ENCODE data around the gene SNX11. TPM values are rescaled to one million over a fixed set of nuclear protein-coding genes. Genes with fewer than 3 reads are reported as not detected.
"Not testable (repeated sequence)": the region's sequence is repeated elsewhere in the genome, so short reads cannot be mapped to it uniquely, and the experiment has no call there.

The SNX11 gene
- total RNA-seq, 1 donor from 2014 or later = 14.7 TPM

GRCh38 chr17:48064638-48065037 is 42.9 kb upstream of the SNX11 start:
- H3K36me3 ChIP-seq (ENCODE audit: control insufficient read depth, insufficient read depth, low read length) = peaks cover 15% of the 10 kb centered on the region
- no peak for FAIRE-seq

GRCh38 chr17:48066192-48066591 is 41.4 kb upstream of the SNX11 start:
- no peak for FAIRE-seq
- H3K27me3 ChIP-seq (ENCODE audit: control insufficient read depth, insufficient read depth, low read length) = no peaks in the 10 kb centered on the region
- no peak for TF ChIP-seq CTCF (IDR thresholded peaks at IDR 0.05; ENCODE audit: insufficient read depth, low read length, severe bottlenecking)
- H3K36me3 ChIP-seq (ENCODE audit: control insufficient read depth, insufficient read depth, low read length) = peaks cover 6% of the 10 kb centered on the region
- no peak for DNase-seq (ENCODE audit: low read depth)
- H3K4me3 ChIP-seq (ENCODE audit: low read depth, low read length) = no peak overlapping the region

More at GRCh38 chr17:48064638-48065037, 42.9 kb upstream of the SNX11 start:
- TF ChIP-seq CTCF (IDR thresholded peaks at IDR 0.05; ENCODE audit: insufficient read depth, low read length, severe bottlenecking) = no peak
- Histone ChIP-seq H3K27me3 (ENCODE audit: control insufficient read depth, insufficient read depth, low read length) (no peaks in the 10 kb centered on the region), H3K4me3 (ENCODE audit: low read depth, low read length) (no peak overlapping the region)
- DNase-seq (ENCODE audit: low read depth) = no peak

- no peak for TF ChIP-seq CTCF (IDR thresholded peaks at IDR 0.05; ENCODE audit: insufficient read depth, low read length, severe bottlenecking)
- no peak for FAIRE-seq
- peaks cover 6% of the 10 kb centered on the region for H3K36me3 ChIP-seq (ENCODE audit: control insufficient read depth, insufficient read depth, low read length)
- no peak for DNase-seq (ENCODE audit: low read depth)
- H3K27me3 ChIP-seq (ENCODE audit: control insufficient read depth, insufficient read depth, low read length) = no peaks in the 10 kb centered on the region
- no peak overlapping the region for H3K4me3 ChIP-seq (ENCODE audit: low read depth, low read length)
Observed at GRCh38 chr17:48066656-48067055, 40.9 kb upstream of the SNX11 start.

GRCh38 chr17:48067245-48067644 is 40.3 kb upstream of the SNX11 start:
- peaks cover 4% of the 10 kb centered on the region for H3K36me3 ChIP-seq (ENCODE audit: control insufficient read depth, insufficient read depth, low read length)
- DNase-seq (ENCODE audit: low read depth) (no peak), FAIRE-seq (no peak)
- no peak for TF ChIP-seq CTCF (IDR thresholded peaks at IDR 0.05; ENCODE audit: insufficient read depth, low read length, severe bottlenecking)
- H3K4me3 ChIP-seq (ENCODE audit: low read depth, low read length) = no peak overlapping the region
- H3K27me3 ChIP-seq (ENCODE audit: control insufficient read depth, insufficient read depth, low read length) = no peaks in the 10 kb centered on the region

- H3K36me3 ChIP-seq (ENCODE audit: control insufficient read depth, insufficient read depth, low read length); H3K27me3 ChIP-seq (ENCODE audit: control insufficient read depth, insufficient read depth, low read length); FAIRE-seq; H3K4me3 ChIP-seq (ENCODE audit: low read depth, low read length); DNase-seq (ENCODE audit: low read depth): not testable (repeated sequence)
Observed at GRCh38 chr17:48067808-48068207, 39.8 kb upstream of the SNX11 start.

GRCh38 chr17:48068491-48068961 is 39.0 kb upstream of the SNX11 start:
- FAIRE-seq = no peak
- no peak for DNase-seq (ENCODE audit: low read depth)
- peak; percentile 49 for TF ChIP-seq CTCF (IDR thresholded peaks at IDR 0.05; ENCODE audit: insufficient read depth, low read length, severe bottlenecking)
- Histone ChIP-seq H3K4me3 (ENCODE audit: low read depth, low read length) (no peak overlapping the region), H3K27me3 (ENCODE audit: control insufficient read depth, insufficient read depth, low read length) (no peaks in the 10 kb centered on the region), H3K36me3 (ENCODE audit: control insufficient read depth, insufficient read depth, low read length) (peaks cover 5% of the 10 kb centered on the region)

All from bronchial epithelial cell (primary cell).